ENCODE measurements around the gene HCFC1R1.
"Not testable (repeated sequence)": the region's sequence is repeated elsewhere in the genome, so short reads cannot be mapped to it uniquely, and the experiment has no call there.

HCFC1R1 gene, protein sequence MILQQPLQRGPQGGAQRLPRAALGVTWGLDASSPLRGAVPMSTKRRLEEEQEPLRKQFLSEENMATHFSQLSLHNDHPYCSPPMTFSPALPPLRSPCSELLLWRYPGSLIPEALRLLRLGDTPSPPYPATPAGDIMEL

DNA sequence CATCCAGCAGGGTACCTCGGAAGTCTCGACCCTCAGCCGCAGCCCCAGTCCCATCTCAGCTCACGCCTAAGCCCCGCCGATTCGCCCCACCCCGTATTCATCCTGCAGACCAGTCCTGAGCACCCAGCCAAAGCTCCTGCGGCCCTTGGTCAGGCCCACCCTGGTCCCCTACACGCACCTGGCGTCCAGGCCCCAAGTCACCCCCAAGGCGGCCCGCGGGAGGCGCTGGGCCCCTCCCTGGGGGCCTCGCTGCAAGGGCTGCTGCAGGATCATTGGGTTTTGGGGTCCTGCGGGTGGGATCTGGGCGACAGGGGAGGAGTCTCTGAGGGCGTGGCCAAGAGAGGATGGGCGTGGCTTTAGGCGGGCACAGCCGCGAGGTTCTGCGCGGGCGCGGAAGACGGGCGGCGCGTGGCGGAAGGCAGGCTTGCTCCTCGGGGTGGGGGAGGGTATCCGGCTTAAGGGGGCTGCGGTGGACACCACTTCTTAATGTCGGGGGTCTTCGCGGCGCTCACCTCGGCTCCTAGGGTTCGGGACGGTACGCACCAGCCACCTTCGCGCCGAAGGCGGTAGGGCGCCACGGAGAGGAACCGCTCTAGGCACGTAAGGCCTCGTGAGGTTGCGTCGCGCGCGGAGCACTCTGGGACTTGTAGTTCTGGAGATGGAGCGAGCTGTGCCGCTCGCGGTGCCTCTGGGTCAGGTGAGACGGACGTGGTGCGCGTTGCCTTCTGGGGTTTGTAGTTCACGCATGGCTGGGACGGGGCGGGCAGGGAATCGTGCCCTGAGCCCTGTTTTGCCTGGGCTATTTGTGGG, at the start of gene HCFC1R1, which contains the start of gene THOC6:
TSS of gene HCFC1R1 (minus strand) at position 274 of the 810 bp plus-strand sequence. CDS start at position 273, 1 bp downstream.
TSS of gene THOC6 (plus strand) at position 367 of the 810 bp plus-strand sequence. CDS start at position 659, 292 bp downstream.
- DNase-seq (ENCODE audit: low read depth in 2 of 2) = peak; percentile 91 to 92

DNA sequence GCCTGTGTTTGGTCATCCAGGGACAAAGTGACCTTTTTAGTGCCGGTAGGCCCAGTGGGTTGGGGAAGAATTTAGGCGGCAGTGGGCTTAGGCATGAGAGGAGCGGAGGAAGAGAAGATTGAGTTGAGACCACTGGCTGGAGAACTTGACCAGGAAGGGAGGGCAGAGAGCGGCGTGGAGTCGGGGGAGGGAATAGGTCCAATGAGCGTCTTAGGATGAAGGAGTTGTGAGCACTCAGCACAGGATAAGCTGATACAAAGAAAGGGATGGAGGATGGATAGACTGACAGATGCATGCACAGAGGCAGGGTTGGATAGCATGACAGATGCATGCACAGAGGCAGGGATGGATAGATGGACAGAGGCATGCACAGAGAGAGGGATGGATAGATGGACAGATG, 49.7 kb upstream of the HCFC1R1 start:
- DNase-seq (ENCODE audit: low read depth in 2 of 2) = no peak

DNA sequence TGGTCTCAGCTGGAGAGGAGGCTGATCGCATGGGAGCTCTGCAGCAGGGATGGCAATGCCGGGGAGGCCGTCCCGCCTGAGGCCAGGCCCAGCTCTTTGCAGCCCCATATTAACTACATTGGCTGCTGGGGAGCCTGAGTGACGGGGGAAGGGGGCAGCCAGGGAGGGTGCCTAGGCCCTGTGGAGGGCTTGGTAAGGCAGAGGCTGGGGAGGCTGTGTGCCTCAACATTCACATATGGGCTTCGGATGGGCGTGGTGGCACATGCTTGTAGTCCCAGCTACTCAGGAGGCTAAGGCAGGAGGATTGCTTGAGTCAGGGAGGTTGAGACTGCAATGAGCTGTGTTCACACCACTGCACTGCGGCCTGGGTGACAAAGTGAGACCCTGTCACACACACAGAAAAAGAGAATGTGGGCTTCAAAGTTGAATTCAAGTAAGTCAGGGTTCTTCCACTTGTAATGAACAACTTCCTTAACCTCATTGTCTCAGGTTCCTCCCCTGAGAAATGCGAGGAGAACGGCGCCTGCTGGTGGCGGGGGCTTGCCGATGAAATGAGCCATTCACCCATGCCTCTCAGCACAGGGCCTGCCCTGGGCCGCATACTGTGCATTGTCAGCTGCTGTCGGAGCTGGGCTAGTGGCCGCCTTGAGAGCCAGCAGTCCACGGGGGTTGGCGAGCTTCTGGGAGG, 49.0 kb upstream of the HCFC1R1 start:
- DNase-seq (ENCODE audit: low read depth in 2 of 2) = not testable (repeated sequence)

DNA sequence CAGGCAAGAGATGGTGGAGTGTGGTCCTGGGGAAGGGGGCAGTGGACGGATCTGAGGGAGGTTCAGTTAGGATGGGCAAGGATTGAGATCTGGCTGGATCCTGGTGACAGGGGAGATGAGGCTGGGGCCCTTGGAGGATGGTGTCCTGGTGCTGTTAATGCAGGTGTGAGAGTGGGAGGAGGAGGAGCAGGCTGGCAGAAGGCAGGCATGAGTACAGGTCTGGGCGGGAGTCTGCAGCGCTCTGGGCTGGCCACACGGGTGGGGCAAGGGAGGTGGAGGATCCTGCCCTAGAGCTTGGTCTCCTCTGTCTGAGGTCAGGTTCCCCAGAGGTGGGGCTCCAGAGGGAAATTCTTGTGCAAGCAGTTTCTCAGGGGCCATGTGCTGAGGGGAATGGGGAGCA, 48.4 kb upstream of the HCFC1R1 start:
- not testable (repeated sequence) for DNase-seq (ENCODE audit: low read depth in 2 of 2)

DNA sequence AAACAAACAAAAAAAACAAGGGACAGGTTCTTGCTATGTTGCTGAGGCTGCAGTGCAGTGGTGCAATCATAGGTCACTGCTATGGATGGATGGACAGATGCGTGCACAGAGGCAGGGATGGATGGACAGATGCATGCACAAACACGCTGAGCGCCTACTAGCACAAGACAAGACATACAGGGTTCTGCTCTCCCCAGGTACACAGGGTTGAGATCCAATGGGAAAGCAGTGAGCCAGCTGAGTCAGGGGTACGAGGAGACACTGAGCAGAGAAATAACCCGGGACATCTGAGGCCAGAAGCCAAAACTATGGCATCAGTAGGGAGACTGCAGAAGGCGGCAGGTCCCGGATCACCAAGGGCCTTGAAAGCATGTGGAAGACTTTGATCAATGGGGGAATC, 47.9 kb upstream of the HCFC1R1 start:
- no peak for DNase-seq (ENCODE audit: low read depth in 2 of 2)

DNA sequence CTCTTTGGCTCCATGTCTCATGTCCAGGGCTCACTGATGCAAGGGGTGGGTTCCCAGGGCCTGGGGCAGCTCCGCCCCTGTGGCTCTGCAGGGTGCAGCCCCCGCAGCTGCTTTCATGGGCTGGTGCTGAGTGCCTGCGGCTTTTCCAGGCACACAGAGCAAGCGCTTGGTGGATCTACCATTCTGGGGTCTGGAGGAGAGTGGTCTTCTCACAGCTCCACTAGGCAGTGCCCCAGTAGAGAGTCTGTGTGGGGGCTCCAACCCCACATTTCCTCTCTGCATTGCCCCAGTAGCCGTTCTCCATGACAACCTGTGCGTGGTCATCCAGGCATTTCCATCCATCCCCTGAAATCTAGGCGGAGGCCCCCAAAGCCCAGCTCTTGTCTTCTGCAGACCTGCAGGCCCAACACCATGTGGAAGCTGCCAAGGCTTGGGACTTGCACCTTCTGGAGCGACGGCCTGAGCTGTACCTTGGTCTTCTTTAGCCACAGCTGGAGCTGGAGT, 46.9 kb upstream of the HCFC1R1 start:
- no peak for DNase-seq (ENCODE audit: low read depth in 2 of 2)

DNA sequence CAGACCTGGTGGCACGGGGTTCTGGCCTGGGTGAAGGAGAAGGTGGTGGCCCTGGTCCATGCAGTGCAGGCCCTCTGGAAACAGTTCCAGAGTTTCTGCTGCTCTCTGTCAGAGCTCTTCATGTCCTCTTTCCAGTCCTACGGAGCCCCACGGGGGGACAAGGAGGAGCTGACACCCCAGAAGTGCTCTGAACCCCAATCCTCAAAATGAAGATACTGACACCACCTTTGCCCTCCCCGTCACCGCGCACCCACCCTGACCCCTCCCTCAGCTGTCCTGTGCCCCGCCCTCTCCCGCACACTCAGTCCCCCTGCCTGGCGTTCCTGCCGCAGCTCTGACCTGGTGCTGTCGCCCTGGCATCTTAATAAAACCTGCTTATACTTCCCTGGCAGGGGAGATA, 45.4 kb upstream of the HCFC1R1 start:
- not testable (repeated sequence) for DNase-seq (ENCODE audit: low read depth in 2 of 2)

DNA sequence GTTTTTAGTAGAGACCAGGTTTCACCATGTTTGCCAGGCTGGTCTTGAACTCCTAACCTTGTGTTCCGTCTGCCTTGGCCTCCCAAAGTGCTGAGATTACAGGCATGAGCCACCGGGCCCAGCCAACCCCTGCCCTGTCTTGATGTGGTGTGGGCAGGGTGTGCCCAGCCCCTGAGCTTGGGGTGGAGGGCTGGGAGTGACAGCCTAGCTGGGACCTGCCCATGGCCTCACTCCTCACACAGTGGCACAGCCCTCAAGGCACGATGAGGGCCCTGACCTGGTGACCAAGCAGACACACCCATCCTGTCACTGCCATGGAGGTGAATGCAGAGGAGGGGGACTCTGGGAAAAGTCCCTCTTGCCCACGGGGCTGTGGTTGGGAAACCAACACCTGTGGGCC, 44.7 kb upstream of the HCFC1R1 start:
- DNase-seq (ENCODE audit: low read depth in 2 of 2) = no peak

DNA sequence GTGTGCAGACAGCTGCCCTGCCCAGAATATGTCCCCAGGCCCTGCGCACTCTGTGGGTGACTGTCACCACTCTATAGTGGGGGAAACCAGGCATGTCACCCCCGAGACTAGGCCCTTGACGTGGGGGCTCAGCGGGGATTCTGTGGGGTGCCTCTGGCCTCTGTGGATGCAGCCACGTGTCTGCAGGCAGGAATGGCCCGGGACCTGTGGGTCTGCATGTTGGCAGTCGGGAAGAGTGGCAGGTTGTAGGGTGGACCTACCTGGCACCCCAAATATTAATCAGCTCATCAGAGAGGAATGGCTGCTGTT, 42.7 kb upstream of the HCFC1R1 start:
- DNase-seq (ENCODE audit: low read depth in 2 of 2) = no peak

DNA sequence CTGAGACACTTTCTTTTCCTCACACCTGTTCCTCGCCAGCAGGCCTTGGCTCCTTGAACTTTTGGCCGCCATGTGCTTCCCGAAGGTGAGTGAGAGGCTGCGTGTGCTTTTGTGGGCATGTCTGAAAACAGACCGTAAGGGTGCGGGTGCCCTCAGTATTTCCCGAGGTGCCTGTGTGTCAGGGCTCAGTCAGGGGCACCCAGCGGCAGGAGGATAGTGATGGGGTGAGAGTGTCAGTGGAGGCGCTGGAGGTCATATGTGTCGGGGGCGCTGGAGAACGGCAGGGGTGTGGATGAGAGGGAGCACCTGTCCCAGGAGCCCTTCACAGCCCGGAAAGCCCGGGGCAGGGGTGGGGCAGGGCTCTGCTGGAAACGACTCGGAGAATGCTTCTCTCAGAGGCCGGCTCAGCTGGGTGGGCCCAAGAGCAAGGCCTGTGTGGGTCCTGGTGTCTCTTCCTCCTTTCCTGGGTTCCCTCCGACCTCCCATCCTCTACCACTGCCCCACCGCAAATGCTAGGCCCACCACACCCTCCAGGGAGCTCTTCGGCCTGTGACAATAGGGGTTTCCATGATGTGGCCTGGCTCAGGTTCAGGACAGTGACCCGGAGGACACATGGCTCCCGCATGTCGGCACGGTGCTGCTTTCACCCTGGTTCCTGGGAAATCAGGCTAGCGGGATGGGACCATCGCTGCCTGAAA, 42.1 kb upstream of the HCFC1R1 start:
- no peak for DNase-seq (ENCODE audit: low read depth in 2 of 2)

DNA sequence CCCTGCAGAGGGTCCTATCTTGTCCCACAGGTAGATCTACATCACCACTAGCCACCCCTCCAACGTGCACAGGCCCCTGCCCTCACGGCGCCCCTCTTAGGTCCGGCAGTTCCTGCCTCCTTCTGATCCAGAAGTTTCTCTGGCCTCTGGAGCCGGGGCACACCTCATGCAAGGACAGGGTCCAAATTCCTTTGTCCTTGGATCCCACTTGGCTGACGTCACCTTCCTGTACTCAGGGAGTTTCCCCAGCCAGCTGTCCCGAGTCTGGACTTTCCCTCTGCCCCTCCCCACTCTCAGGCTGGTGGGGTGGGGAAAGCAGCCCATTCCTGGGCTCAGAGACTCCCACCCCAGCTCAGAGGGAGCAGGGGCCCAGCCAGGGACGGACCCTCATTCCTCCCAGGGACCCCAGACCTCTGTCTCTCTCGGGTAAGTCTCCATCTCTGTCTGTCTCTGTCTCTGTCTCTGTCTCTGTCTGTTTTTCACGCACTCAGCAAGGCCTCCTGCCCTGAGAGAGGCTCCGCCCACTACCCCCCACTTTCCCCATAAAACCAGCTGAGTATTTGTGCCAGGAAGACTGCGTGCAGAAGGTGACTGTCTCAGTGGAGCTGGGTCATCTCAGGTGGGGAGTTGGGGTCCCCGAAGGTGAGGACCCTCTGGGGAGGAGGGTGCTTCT, 41.5 kb upstream of the HCFC1R1 start, which contains the start of gene IL32:
TSS of gene IL32 (plus strand) at position 572 of the 673 bp plus-strand sequence. CDS start 172 bp downstream, outside the sequence.
- DNase-seq (ENCODE audit: low read depth in 2 of 2) = peak; percentile 8 to 16

DNA sequence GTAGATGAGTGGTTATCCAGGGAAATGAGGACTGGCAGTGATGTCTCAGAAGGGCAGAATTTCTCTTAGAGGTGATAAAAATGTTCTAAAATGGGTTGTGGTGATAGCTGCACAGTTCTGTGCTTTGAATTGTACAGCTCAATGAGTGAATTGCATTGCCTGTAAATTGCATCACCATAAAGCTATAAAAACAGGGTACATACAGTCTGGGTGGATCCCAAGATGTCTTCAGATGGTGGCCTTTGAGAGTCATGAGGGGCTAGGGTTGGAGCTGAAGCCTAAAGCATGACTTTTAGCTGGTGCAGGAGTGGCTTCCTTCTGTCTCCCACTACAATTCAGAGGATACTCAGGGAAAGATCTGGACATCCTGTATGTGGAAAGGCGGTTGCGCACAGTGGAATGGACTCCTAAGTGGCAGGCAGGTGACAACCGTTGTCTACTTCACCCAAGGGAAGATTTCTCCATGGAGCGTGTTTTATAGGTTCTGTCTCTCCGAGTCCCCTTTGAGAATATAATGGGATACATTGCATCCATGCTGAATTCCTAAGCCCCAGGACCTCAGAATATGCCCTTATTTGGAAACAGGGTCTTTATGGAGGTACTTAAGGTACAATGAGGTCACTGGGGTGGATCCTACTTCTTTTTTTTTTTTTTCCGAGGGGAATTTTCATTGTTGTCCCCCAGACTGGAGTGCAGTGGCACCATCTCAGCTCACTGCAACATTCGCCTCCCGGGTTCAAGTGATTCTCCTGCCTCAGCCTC, 40.1 kb upstream of the HCFC1R1 start:
- DNase-seq (ENCODE audit: low read depth in 2 of 2) = no peak

DNA sequence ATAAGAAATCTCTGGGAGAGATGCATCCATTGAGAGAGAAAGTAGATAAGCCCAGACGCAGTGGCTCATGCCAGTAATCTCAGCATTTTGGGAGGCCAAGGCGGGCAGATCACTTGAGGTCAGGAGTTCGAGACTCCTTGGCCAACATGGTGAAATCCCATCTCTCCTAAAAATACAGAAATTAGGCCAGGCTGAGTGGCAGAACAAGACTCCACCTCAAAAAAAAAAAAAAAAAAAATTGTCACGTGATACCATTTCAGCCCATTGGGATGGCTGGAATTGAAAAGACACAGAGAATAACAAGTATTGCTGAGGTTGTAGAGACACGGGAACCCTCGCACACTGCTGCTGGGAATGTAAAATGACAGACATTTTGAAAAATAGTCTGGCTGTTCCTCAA, 38.8 kb upstream of the HCFC1R1 start:
- DNase-seq (ENCODE audit: low read depth in 2 of 2) = no peak

DNA sequence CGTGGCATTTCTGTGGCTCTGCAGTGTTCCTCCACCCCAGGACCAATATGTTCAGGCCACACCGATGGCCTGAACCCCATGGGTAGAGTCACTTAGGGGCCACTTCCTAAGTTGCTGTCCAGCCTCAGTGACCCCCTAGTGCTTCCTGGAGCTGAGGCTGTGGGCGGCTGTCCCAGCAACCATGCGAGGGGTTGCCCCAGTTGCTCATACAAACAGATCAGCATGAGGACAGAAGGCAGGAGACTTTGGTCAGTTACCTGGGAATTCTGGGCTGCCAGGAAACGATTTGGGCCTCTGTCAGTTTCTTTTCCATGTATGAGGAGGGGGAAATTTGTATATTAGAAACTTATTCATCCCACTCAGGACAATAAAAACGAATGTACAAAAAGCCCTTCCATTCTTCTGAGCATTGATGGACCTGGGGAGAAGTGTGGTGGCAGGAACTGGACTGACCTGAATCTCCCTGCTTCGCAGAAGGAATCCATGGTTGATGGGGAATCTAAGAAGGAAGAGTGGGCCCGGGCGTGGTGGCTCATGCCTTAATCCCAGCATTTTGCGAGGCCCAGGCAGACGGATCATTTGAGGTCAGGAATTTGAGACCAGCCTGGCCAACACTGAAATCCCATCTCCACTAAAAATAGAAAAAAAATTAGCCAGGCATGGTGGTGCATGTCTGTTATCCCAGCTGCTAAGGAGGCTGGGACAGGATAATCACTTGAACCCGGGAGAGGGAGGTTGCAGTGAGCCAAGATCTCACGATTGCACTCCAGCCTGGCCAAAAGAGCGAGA, 36.8 kb upstream of the HCFC1R1 start:
- DNase-seq (ENCODE audit: low read depth in 2 of 2) = no peak

DNA sequence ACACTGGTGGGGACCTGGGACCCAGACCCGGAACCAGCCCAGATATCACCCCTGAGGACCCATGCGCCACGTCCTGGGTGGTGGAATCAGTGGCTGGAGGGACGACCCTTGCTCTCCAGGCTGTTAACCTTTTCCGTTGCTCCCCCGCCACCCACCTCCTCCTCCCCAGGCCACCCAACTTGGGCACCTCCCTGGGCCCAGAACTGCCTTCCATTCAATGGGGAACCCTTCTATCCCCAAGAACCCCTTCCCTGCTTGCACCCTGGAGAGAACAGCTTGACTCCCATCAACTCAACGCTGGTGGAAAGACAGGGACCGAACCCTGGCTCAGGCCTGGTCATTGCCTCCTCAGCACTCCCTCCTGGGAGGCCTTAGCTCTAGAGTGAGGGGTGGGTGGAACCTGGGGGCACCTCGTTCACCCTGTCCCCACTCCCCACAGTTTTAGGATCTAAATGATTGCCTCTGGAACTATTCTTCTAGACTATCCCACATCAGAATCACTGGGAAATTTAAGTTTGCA, 36.0 kb upstream of the HCFC1R1 start:
- no peak for DNase-seq (ENCODE audit: low read depth in 2 of 2)

DNA sequence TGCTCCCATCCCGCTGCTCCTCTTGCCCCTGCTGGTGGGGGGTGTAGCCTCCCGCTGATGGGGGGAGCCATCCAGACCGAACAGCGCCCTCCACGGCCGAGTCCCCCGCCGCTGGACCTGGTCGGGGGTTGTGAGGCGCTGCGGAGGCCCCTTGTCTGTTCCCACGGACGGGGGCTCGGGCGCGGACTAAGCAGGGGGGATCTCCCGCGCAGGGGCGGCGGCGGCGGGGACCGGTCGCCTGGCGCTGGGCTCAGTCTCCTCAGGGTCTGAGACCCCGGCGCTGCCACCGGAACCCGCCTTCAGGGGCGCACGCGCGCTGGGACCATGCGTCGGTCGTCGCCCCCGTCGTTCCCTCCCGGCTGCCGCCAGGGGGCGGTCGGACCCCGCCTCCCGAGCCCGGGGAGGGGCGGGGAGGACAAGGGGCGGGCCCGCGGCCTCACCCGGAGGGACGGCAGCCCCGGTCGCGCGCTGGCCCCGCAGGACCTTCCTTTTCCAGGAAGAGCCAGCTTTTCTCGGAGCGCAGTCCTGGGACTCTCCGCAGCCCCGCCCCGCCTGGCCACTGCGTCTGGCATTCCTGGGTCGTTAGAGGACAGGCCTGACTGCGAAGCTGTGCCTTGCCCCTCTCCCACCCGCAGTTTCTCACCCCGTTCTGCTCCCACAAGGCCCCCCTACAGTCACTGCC, 35.4 kb upstream of the HCFC1R1 start:
- DNase-seq (ENCODE audit: low read depth in 2 of 2) = peak; percentile 43 to 53

DNA sequence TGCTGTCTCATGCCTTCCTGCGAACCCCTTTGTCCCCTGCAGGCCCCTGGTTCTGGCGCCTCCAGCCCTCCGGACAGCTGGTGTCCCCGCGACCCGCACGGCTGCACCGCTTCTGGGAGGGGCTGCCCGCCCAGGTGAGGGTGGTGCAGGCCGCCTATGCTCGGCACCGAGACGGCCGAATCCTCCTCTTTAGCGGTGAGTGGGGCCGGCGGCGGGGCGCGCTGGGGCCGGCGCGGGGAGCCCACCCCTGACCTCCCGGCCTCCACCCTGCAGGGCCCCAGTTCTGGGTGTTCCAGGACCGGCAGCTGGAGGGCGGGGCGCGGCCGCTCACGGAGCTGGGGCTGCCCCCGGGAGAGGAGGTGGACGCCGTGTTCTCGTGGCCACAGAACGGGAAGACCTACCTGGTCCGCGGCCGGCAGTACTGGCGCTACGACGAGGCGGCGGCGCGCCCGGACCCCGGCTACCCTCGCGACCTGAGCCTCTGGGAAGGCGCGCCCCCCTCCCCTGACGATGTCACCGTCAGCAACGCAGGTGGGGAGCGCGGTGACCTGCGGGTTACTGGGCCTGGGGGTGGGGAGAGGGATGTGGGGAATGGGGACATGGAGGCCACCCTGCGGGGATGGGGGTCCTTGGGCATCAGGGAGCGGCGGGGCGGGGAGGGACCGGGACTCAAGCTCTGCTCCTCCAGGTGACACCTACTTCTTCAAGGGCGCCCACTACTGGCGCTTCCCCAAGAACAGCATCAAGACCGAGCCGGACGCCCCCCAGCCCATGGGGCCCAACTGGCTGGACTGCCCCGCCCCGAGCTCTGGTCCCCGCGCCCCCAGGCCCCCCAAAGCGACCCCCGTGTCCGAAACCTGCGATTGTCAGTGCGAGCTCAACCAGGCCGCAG, 34.6 kb upstream of the HCFC1R1 start:
- DNase-seq (ENCODE audit: low read depth in 2 of 2) = no peak

Measured in fibroblast of skin of left biceps (primary cell).